Measurements from ENCODE around the gene GRIK2.

DNA sequence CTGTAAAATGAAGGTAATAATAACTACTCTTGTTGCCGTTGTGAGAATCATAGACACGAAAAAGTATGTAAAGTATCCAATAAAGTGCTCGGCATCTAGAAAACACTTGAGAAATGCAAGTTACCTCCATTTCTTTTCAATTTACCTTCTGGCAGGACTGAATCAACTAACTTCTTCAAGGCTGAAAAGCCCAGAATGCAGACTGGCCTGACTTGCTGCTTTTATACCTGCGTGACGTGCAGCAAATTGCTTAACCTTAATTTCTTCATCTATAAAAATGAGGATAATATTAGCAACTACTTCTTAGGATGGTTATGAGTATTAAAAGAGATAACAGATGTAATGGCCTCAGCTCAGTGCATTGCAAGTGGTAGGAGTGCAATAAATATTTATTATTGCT lies 39.6 kb downstream of the GRIK2 start:
- TF ChIP-seq, protein P1, sequence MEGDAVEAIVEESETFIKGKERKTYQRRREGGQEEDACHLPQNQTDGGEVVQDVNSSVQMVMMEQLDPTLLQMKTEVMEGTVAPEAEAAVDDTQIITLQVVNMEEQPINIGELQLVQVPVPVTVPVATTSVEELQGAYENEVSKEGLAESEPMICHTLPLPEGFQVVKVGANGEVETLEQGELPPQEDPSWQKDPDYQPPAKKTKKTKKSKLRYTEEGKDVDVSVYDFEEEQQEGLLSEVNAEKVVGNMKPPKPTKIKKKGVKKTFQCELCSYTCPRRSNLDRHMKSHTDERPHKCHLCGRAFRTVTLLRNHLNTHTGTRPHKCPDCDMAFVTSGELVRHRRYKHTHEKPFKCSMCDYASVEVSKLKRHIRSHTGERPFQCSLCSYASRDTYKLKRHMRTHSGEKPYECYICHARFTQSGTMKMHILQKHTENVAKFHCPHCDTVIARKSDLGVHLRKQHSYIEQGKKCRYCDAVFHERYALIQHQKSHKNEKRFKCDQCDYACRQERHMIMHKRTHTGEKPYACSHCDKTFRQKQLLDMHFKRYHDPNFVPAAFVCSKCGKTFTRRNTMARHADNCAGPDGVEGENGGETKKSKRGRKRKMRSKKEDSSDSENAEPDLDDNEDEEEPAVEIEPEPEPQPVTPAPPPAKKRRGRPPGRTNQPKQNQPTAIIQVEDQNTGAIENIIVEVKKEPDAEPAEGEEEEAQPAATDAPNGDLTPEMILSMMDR (conservative IDR thresholded peaks at IDR 0.05) = no peak
- no peak for TF ChIP-seq EZH2 (IDR thresholded peaks at IDR 0.05; ENCODE audit: low read depth)

Measured in PC-9 (cell line).